Globus pallidus (tissue), 1 donor: ENCODE results near the gene SPACDR.

Source experiments
- DNase-seq: peaks from one replicate; pipeline ENCODE4 v3.0.0-alpha.2; 2015; ENCODE audit warnings: low spot score

Gene SPACDR

DNA sequence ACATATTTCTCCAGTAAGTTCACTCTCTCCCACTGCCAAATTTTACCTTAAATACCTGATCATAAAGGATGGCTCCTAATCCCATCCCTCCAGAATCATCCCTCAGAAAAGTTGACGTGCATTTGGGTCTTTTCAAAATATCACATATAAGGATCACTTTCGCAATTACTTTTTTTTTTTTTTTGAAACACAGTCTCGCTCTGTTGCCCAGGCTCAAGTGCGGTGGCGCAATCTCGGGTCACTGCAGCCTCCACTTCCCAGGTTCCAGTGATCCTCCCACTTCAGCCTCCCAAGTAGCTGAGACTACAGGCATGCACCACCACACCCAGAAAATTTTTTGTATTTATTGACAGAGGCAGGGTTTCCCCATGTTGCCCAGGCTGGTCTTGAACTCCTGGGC is 53.0 kb downstream of the SPACDR start:
- no peak for DNase-seq

DNA sequence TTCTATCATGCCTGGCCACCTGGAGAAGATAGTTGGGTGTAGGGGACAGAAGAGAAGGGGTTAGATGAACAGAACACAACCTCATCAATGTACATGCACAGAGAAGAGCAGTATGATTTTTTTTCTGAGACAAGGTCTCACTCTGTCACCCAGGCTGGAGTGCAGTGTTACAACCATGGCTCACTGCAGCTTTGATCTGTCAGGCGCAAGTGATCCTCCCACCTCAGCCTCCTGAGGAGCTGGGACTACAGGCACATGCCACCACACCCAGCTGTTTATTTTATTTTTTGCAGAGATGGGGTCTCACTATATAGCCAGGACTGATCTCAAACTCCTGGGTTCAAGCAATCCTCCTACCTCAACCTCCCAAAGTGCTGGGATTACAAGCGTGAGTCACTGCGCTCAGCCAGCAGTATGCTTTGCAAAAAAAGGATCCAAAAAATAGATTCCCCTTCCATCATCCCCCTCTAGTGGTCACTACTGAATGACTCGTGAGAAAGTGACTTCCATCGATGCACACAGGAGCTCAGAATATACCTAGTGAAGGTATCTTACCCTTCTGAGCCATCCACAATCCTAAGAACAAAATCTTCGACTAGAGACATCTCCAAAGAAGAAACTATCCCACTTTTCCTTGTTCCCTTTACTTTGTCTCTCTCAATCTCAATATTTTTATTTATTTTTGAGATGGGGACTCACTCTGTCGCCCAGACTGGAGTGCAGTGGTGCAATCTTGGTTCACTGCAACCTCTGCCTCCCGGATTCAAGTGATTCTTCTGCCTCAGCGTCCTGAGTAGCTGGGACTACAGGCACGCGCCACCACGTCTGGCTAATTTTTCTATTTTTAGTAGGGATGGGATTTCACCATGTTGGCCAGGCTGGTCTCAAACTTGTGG is 56.5 kb downstream of the SPACDR start:
- no peak for DNase-seq

DNA sequence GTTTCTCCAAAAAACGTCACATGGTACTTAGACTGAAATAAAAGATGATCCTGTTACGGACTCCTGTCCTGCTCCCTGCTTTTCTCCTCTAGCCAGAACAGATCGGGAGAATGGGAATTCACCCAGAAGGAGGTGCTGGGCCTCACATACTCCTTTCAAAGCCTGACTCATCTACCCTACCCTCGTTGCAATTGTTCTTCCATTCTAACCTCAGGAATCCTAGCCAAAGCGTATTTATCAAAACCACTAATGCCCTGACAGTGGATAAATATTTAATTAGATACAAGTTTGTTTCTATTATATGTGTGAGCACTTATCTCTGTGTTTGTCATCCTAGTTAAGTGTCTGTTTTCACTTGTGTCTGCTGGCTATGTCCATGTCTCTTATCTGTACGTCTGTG is 57.3 kb downstream of the SPACDR start:
- DNase-seq: no peak
